Activated CD8-positive, alpha-beta memory T cell treated with anti-CD3 and anti-CD28 coated beads, Interleukin-2, amount 10 ng/mL, durations not matched to agents 7 days and 5 days (primary cell): Measurements from ENCODE around the gene RPGRIP1L. TPM values are rescaled to one million over a fixed set of nuclear protein-coding genes. Genes with fewer than 3 reads are reported as not detected.

Experiments used
- ATAC-seq: fragments of 150-1000 bp; cut with Tn5 transposase; one replicate; pipeline ENCODE4 v1.10.0; 2021; ENCODE audit warnings: moderate library complexity
- CTCF ChIA-PET: fragments of 350-600 bp; sonication (Branson Sonifier 250); formaldehyde crosslinking; loops from one replicate; lab custom pipeline; 2021; ENCODE audit warnings: antibody characterized with exemption; lab: Charles Lee
- DNase-seq: peaks from one replicate; pipeline ENCODE4 v3.0.0-alpha.2; 2020
- H3K27ac Mint-ChIP-seq: one replicate; pipeline ENCODE4 v1.8.0; 2021; ENCODE audit warnings: mild to moderate bottlenecking, mixed read lengths
- H3K27me3 Mint-ChIP-seq: one replicate; pipeline ENCODE4 v1.8.0; 2021; ENCODE audit warnings: mixed read lengths
- H3K36me3 Mint-ChIP-seq: one replicate; pipeline ENCODE4 v1.8.0; 2021; ENCODE audit warnings: mild to moderate bottlenecking, mixed read lengths
- H3K4me1 Mint-ChIP-seq: one replicate; pipeline ENCODE4 v1.8.0; 2021; ENCODE audit warnings: mixed read lengths
- H3K4me3 Mint-ChIP-seq: one replicate; pipeline ENCODE4 v1.8.0; 2021; ENCODE audit warnings: mild to moderate bottlenecking, moderate library complexity, mixed read lengths
- H3K9me3 Mint-ChIP-seq: one replicate; pipeline ENCODE4 v1.8.0; 2022; ENCODE audit warnings: low read depth, mixed read lengths
- total RNA-seq, 2 experiments: library from RNA; stranded (reverse); gene quantifications; one replicate each; pipeline ENCODE4 v1.2.3, GENCODE V29; 2021

The RPGRIP1L gene
- total RNA-seq, 2 experiments from 2014 or later = 5.6 to 6.9 TPM

DNA sequence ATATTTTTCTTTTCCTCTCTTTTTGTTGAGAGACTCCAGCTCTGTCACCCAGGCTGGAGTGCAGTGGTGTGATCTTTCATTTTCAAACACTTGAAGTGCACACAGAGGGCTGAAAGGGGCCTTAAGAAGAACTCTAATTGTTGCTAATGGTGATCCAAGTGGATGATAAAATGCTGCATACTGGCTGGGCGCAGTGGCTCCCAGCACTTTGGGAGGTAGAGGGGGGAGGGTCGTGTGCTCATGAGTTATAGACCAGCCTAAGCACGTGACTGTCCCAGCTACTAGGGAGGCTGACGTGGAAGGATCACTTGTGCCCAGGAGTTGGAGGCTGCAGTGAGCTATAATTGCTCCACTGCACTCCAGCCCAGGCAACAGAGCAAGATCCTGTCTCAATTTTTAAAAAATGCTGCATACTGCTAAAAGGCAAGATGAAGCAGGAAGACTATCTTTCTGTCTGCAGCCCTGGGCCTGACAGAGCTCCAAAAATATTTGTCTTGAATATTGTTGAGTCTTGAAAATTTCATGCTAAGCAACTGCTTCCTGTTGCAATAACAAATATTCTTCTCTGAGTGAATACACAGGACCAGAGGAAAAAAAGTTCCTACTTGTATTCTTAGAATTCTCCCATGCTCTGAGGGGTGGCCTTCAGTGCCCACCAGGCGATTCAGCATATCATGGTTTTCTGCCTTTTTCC lies 137.0 kb downstream of the RPGRIP1L start:
- CTCF ChIA-PET = no interaction called here
- ATAC-seq (no peak), DNase-seq (no peak)
- H3K36me3 Mint-ChIP-seq = peaks cover 4% of the 10 kb centered on the region
- no peak overlapping the region for H3K4me3 Mint-ChIP-seq
- peaks cover 8% of the 10 kb centered on the region for H3K9me3 Mint-ChIP-seq
- peaks cover 5% of the 10 kb centered on the region for H3K27me3 Mint-ChIP-seq
- H3K27ac Mint-ChIP-seq = no peak overlapping the region
- no peaks in the 10 kb centered on the region for H3K4me1 Mint-ChIP-seq

DNA sequence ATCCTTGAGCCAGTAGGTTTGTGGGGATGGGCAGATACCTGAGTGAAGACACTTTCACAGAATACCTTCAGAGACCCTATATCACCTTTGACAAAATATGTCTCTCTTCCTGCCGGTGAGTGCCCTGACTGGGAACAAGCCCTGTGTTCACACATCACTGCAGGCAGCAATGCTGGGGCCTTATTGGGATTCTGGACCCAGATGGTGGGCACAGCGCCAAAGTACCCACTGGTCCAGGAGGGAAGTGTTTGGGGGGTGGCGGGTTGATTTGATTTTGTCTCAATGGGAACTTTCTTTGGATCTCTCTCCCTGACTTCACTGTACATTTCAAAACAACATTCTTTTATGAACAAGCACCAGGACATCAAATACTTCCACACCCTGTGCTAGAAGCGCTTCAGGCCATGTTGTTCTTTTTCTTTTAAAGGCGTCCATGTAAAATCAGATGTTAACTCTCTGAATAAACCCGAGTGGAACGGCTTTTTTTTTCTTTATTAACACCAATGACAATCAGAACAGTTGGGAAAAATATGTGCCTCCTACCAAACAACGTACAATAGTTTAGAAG lies 138.3 kb downstream of the RPGRIP1L start:
- no peak overlapping the region for H3K27ac Mint-ChIP-seq
- CTCF ChIA-PET = interaction anchor here (1.1 kb wide), 1 partner anchor 16 kb away, joined by 4 read pairs; no protein-coding TSS in a partner anchor
- no peak for ATAC-seq

DNA sequence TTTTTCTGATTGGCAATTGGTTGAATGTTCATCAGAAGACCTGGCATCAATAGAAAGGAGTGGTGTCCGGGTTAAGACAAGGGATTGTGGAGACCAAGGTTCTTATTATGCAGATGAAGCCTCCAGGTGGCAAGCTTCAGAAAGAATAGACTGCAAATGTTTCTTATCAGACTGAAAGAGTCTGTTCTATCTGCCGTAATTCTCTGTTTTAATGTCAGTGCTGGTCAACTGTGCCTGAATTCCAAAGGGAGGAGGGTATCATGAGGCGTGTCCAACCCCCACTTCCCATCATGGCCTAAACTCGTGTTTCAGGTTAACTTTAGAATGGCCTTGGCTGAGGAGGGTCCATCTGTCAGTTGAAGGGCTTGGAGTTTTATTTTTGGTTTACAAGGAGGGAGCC lies 140.2 kb downstream of the RPGRIP1L start:
- Mint-ChIP-seq H3K4me3 (no peak overlapping the region), H3K36me3 (no peaks in the 10 kb centered on the region), H3K9me3 (no peaks in the 10 kb centered on the region), H3K4me1 (no peaks in the 10 kb centered on the region), H3K27ac (no peak overlapping the region), H3K27me3 (peaks cover 2% of the 10 kb centered on the region)
- CTCF ChIA-PET = no interaction called here
- ATAC-seq (no peak), DNase-seq (no peak)

More for the DNA sequence above, 138.3 kb downstream of the RPGRIP1L start:
- DNase-seq = no peak
- Mint-ChIP-seq H3K27me3 (peaks cover 5% of the 10 kb centered on the region), H3K36me3 (no peaks in the 10 kb centered on the region), H3K4me3 (no peak overlapping the region), H3K9me3 (no peaks in the 10 kb centered on the region), H3K4me1 (no peaks in the 10 kb centered on the region)

DNA sequence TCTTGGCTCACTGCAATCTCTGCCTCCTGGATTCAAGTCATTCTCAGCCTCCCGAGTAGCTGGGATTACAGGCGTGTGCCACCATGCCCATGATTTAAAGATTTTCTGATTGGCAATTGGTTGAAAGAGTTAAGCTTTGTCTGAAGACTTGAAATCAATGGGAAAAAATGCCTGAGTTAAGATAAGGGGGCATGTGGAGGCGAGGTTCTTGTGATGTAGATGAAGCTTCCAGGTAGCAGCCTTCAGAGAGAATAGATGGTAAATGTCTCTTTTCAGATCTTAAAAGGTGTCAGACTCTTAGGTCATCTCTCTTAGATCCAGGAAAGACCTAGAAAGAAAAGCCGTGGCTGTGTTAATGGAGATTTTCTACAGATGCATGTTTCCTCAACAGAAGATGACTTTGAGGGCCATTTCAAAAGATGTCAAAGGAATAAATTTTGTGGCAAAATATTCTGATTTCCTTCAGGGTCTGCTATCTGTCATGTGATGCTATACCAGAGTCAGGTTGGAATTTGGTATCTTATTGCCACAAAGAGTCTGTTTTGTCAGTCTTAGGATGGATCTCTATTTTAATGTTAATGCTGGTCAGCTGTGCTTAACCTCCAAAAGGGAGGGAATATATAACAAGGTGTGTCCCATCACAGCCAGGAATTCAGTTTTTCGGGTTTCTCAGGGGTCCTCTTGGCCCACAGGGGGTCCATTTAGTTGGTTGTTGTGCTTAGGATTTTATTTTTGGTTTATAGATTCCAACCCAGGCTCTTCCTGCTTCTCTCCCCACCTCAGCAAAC lies 142.4 kb downstream of the RPGRIP1L start:
- no peak for ATAC-seq
- CTCF ChIA-PET = interaction anchor here (0.5 to 1.7 kb wide), 3 partner anchors 10 to 500 kb away, joined by 3 to 5 read pairs (median 3); no protein-coding TSS in a partner anchor
- no peaks in the 10 kb centered on the region for H3K27me3 Mint-ChIP-seq
- H3K4me1 Mint-ChIP-seq = no peaks in the 10 kb centered on the region
- H3K27ac Mint-ChIP-seq = no peak overlapping the region
- no peaks in the 10 kb centered on the region for H3K36me3 Mint-ChIP-seq
- no peaks in the 10 kb centered on the region for H3K9me3 Mint-ChIP-seq
- H3K4me3 Mint-ChIP-seq = no peak overlapping the region
- DNase-seq = no peak

DNA sequence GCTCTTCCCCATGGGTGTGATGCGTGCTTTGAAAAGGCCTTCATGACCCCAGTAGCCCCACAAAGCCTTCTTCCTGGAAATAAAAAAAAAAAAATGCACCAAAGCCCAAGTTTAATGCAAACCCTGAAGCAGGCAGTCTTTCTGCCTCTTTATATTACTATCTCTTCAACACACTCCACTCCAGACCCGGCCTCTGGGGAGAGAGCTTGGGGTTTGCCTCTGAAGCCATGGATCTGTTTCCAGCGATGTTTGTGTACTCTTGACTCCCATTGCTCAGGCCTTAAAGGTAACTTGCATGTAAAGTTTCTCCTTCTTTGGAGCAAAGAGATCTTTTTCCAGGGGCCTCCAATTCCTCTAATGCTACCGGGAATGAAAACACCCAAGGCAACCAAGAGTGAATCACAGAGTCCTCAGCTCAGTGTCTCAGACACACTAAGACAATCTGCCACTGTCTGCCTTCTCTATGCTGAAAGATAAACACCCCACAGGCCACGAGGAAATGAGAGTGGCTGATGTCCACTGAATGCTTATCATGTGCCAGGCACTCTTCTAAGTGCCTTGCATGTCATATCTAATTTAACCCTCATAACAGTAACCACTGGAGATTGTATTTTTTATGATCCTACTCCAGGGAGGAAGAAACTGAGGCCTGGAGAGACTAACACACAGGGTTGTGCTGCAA lies 144.2 kb downstream of the RPGRIP1L start:
- Mint-ChIP-seq H3K36me3 (no peaks in the 10 kb centered on the region), H3K9me3 (no peaks in the 10 kb centered on the region), H3K27ac (no peak overlapping the region), H3K27me3 (no peaks in the 10 kb centered on the region), H3K4me1 (no peaks in the 10 kb centered on the region), H3K4me3 (no peak overlapping the region)
- DNase-seq = no peak
- ATAC-seq = no peak
- CTCF ChIA-PET = interaction anchor here (1.7 kb wide), 1 partner anchor 10 kb away, joined by 9 read pairs; no protein-coding TSS in a partner anchor

DNA sequence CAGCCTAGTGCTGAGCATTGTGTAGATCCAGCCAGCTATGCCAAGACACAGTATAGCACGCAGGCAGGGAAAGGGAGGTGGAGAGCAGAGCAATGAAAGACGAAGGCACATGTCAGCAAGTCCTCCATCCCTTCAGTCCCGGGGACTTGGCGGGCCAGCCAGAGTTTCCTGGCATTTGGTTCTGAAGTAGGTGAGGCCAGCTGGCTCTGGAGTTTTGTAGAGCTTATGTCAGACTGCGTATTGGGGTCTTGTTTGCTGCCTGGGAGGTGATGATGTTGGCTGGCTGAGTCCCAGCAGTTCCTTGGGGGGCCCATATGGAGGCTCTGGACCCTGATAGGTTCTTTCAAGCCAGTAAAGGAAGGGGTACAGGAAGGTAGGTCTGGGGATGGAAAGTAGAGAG lies 144.9 kb downstream of the RPGRIP1L start:
- Mint-ChIP-seq H3K36me3 (no peaks in the 10 kb centered on the region), H3K9me3 (no peaks in the 10 kb centered on the region), H3K27me3 (peaks cover 3% of the 10 kb centered on the region), H3K27ac (no peak overlapping the region), H3K4me1 (no peaks in the 10 kb centered on the region), H3K4me3 (no peak overlapping the region)
- no peak for DNase-seq
- ATAC-seq = no peak
- CTCF ChIA-PET = interaction anchor here (1.7 kb wide), 1 partner anchor 9 kb away, joined by 9 read pairs; no protein-coding TSS in a partner anchor

DNA sequence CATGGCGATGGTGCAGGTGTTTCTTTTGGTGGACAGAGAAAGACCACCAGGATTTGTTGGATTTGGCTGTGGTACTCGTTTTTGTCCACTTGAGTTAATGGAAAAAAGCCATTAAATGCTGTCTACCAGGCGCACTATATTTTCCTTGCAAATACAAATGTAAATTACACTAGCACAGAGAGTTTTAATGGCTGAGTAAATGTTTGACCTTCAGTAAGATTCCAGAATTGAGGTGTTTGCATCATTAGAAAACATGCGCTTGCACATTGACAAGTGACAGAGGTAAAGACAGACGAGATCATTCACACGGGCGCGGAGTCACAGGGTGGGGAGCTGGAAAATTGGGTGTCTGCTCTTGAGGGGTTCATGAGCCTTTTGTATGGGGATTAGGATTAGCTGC lies 147.1 kb downstream of the RPGRIP1L start:
- H3K9me3 Mint-ChIP-seq = no peaks in the 10 kb centered on the region
- no peak overlapping the region for H3K27ac Mint-ChIP-seq
- no peaks in the 10 kb centered on the region for H3K36me3 Mint-ChIP-seq
- DNase-seq (no peak), ATAC-seq (no peak)
- H3K27me3 Mint-ChIP-seq = peaks cover 3% of the 10 kb centered on the region
- H3K4me1 Mint-ChIP-seq = no peaks in the 10 kb centered on the region
- H3K4me3 Mint-ChIP-seq = no peak overlapping the region
- CTCF ChIA-PET = interaction anchor here (0.6 kb wide), 1 partner anchor 803 kb away, joined by 3 read pairs; no protein-coding TSS in a partner anchor

DNA sequence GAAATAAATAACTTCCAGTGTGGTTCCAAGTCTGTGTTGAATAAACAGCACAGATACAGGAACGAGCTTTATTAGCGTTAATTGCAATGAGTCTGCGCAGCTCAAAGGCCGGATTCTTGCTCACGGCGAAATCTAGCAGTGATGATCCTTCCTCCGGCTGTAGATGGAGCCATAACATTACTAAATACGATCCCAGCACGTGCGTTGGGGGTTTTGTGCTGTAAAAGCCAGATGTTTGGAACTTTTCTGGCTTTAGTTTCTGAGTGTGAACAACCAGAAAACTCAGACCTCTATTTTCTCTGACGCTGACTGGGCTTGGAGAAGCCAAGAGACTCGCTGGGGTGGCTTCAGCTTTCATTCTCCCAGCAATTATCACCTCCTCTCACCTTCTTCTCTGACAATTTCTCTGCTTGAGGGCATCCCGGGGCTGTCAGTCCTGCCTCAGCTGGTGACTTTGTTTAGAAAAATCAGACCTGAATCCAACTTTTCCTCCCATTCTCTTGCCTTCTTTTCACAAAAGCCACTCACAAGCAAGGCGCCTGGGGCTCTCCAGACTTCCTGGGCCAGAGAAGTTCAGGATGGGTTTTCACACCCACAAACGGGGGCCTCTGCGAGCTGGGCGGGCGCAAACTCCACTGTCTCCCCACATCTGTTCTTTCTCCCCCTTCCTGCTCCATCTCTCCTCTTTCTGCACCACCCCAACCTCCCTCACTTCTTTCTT lies 153.5 kb downstream of the RPGRIP1L start:
- DNase-seq (peak; percentile 65), ATAC-seq (peak; percentile 87)
- CTCF ChIA-PET = interaction anchor here (0.7 to 2.6 kb wide), 33 partner anchors 8 to 1380 kb away, joined by 3 to 18 read pairs (median 4); partner anchors contain the start of genes CHD9, FTO, IRX5 and RPGRIP1L
- H3K4me3 Mint-ChIP-seq = no peak overlapping the region
- peaks cover 34% of the 10 kb centered on the region for H3K4me1 Mint-ChIP-seq
- no peaks in the 10 kb centered on the region for H3K9me3 Mint-ChIP-seq
- H3K36me3 Mint-ChIP-seq = no peaks in the 10 kb centered on the region
- no peak overlapping the region for H3K27ac Mint-ChIP-seq
- H3K27me3 Mint-ChIP-seq = peaks cover 10% of the 10 kb centered on the region

Other genes starting within 250 kb of the RPGRIP1L start
- gene AKTIP, start 200.7 kb downstream of the RPGRIP1L start, total RNA-seq = 10 to 100 TPM; 39.7 to 45.8 TPM
- 10 to 100 TPM; 47.4 to 57.7 TPM for gene FTO, start 297 bp upstream of the RPGRIP1L start, total RNA-seq